ENCODE measurements around the gene PA2G4.
"Not testable (repeated sequence)": the region's sequence is repeated elsewhere in the genome, so short reads cannot be mapped to it uniquely, and the experiment has no call there.

The PA2G4 gene

DNA sequence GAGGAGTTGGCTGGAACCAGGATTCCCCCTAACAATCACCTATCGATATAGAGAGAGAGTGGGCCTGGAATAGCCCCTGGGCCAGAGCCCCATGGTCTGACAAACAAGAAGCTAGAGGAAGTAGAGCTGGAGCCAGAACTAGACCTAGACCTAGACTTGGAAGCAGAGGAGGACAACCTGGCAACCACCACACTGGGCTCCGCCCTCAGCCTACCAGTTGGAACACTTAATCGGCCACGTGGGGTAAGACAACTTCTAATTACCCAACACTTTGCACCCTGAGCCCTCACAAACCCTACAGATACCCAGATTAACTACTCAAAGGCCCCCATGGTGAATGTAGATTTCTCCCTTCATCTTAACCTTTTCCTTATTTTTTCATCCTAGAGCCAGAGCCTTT, 4.6 kb upstream of the PA2G4 start:
- in situ Hi-C loops (cut with MboI; ENCODE audit: low sequenced_read_pairs) = no loop called here

DNA sequence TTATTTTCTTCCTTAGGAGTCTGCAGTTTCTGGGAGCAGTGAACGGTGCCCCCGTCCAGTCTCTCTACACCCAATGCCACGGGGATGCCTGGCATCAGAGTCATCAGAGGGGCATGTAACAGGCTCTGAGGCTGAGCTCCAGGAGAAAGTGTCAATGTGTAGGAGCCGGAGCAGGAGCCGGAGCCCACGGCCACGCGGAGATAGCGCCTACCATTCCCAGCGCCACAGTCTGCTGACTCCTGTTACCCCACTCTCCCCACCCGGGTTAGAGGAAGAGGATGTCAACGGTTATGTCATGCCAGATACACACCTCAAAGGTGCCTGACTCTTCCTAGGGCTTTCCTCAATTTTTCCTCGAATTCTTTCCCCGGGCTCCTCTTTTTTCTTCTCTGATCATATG, 3.3 kb upstream of the PA2G4 start:
- in situ Hi-C loops (cut with MboI; ENCODE audit: low sequenced_read_pairs) = no loop called here

DNA sequence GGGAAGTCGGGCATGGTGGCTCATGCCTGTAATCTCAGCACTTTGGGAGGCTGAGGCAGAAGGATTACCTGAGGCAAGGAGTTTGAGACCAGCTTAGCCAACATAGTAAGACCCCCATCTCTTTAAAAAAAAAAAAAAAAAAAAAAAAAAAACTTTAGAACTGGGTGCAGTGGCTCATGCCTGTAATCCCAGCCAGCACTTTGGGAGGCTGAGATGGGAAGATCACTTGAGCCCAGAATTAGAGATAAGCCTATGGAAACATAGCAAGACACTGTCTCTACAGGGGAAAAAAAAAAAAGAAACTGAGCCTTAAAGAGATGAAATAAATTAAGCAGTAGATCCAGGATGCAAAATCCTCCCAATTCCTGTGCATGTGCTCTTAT, 1.7 kb upstream of the PA2G4 start:
- in situ Hi-C loops (cut with MboI; ENCODE audit: low sequenced_read_pairs) = no loop called here

DNA sequence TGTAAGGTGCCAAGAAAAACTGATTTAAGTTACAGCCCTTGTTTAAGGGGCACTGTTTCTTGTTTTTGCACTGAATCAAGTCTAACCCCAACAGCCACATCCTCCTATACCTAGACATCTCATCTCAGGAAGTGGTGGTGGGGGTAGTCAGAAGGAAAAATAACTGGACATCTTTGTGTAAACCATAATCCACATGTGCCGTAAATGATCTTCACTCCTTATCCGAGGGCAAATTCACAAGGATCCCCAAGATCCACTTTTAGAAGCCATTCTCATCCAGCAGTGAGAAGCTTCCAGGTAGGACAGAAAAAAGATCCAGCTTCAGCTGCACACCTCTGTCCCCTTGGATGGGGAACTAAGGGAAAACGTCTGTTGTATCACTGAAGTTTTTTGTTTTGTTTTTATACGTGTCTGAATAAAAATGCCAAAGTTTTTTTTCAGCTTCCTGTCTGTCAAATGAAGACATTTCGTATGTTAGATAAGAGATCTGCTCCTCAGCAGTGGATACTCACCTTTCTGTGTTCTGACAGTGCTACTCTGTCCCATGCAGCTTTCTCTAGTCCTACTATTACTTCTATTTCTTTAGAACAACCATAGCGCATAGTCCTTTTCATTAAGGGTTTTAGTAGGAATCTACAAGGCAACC, 1.2 kb upstream of the PA2G4 start:
- in situ Hi-C loops (cut with MboI; ENCODE audit: low sequenced_read_pairs) = no loop called here

DNA sequence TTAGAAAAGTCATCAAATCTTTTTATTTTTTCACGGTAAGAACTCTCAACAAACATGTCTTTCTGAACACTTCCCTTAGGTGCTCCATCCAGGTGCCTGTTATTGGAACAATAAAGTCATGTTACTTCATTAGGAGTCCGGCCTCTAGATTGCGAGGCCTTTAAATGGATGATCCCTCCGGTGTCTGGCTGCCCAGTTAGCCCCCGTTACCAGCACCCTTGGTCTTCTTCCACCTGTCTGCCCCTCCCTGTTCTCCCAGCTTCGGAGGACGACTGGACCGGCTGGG, 593 bp upstream of the PA2G4 start:
- in situ Hi-C loops (cut with MboI; ENCODE audit: low sequenced_read_pairs) = no loop called here

DNA sequence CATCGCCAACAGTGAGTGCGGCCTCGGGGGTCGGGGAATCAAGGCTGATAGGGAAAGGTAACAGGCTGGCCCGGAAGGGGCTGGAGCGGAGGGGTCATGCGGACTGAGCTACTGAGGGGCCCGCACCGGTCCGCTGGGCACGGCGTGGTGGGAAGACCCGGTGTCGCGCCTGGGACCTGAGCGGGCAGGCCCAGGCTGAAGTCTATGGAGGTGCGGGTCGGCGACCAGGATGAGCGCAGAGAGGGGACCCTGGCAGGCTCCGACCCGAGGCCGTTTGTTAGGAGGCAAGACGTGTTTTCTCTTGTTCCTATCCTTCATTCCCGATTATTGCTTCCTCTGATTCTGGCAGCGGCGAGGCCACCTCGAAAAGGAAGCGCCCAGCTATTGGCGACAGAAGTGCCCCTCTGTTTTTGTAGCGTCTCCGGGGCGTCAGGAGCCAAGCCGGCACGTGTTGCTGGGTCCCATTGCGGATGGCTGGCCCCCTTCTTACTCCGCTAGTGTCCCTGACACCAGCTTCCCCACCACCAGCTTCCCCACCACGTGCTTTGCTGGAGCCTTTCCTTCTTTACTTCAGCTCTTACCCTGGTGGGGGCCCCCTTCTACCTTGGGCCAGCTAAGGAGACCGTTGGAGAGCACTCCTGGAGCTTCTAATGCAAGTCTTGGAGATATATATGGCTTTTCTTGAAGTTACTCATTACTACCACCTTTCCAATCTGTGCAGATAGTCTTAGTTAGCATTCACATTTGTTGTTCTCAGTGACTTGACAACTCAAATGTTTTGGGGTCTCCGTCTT, 653 bp downstream of the PA2G4 start:
- in situ Hi-C loops (cut with MboI; ENCODE audit: low sequenced_read_pairs) = no loop called here

DNA sequence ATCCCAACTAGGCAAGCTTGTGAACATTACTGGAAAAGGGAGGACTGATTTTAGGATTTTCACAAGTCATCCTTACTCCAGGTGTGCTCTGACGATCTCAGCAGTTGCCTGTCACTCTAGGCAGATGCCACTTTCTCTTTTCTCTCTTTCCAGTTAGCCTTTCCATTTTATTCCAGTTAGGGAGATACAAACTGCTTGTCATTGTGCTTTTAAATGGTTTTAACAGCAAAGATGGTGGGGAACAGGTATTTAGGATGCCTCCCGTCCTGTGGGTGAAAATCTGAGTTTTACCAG, 1.2 kb downstream of the PA2G4 start:
- in situ Hi-C loops (cut with MboI; ENCODE audit: low sequenced_read_pairs) = no loop called here

DNA sequence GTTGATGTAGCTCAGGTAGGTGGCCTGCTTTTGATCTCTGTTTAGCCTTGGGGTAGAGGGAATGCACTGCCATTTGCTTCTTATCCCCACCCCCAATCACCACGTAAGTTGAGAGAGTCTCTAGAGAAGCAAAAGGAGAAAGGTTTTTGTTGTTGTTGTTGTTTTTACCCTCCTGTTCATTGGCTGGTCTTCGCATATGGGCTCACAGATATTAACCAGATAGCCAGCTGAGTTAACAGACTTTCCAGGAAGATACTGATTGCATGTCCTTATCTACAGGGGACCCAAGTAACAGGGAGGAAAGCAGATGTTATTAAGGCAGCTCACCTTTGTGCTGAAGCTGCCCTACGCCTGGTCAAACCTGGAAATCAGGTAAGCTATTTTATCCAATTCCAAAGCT, 2.9 kb downstream of the PA2G4 start:
- in situ Hi-C loops (cut with MboI; ENCODE audit: low sequenced_read_pairs) = no loop called here

DNA sequence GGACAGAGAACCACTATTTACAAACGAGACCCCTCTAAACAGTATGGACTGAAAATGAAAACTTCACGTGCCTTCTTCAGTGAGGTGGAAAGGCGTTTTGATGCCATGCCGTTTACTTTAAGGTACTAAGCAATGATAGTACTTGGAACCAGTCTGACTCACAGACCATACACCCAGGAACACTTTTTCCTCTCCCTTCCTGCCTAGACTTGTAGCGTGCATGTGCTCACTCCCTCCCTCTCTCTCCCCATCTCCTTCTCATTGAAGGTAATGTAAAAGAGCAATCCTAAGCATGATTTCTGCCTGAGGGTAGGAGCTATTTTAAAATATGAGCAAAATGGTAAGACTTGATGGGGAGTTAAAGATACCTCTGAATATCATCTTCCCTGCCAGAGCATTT, 6.2 kb downstream of the PA2G4 start:
- in situ Hi-C loops (cut with MboI; ENCODE audit: low sequenced_read_pairs) = no loop called here

DNA sequence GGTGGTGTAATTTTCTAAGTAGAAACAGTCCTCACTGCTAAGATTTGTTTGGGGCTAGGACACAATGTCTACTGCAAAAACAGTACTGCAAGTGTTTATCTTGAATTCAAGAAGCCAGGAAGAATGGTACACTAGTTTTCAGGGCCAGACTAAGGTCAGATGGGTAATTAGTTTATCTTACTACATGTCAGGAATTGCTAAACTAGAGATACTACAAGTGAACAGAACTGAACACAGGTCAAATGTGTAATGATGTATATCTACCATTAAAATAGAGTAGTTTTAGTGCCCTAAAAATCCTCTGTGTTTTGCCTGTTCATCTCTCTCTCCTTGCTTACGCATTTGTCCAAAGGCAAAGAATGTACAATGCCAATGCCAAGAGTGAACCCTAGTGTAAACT, 9.7 kb downstream of the PA2G4 start:
- in situ Hi-C loops (cut with MboI; ENCODE audit: low sequenced_read_pairs) = no loop called here

DNA sequence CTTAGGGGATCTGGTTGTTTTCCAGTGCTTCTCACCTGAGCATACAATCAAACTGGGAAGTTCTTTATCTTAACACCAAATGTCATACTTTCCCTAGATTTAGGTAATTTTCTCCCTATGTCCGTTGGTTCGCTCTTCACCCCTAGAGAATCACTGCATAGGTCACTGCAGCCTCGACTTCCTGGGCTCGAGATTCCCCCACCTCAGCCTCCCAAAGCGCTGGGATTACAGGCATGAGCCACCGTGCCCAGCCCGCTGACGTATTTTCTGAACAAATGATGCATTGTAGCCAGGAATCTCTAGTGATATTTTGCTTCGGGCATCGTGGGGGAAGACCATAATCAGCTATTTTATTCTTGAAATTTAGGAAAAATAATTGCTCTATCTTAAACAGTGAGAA, 11.0 kb downstream of the PA2G4 start:
- in situ Hi-C loops (cut with MboI; ENCODE audit: low sequenced_read_pairs) = no loop called here

DNA sequence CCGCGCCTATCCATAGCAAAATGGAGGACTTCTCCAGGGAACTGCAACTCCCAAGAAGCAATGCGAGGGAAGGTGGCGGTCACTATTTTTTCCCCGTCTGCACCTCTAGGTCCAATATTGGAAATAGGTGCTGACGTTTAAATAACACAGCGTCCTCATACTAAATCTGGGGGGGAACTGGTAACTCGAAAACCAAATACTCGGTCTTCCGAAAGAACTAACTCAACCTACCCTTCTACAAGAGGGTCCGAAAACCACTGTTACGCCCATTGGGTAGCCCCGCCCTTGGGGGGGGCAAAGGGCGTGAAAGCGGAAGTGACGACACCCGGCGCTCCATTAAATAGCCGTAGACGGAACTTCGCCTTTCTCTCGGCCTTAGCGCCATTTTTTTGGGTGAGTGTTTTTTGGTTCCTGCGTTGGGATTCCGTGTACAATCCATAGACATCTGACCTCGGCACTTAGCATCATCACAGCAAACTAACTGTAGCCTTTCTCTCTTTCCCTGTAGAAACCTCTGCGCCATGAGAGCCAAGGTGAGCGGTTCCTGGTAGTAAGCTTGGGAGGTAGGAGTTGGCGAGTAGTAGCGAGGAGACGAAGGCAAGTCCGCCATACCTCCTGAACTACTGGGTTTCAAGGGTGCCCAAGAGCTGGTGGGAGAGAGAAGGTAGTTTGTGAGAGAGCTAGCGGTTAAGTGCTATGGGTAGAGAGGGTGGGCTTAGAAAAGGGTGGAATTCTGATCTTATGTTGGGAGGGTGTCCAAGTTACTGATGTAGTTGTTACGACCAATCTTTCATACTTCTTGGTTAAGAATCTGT, 12.1 kb downstream of the PA2G4 start, which contains the start of gene RPL41:
RPL41 (plus strand) TSS at position 367 of the 815 bp plus-strand sequence.
- in situ Hi-C loops (cut with MboI; ENCODE audit: low sequenced_read_pairs) = no loop called here

DNA sequence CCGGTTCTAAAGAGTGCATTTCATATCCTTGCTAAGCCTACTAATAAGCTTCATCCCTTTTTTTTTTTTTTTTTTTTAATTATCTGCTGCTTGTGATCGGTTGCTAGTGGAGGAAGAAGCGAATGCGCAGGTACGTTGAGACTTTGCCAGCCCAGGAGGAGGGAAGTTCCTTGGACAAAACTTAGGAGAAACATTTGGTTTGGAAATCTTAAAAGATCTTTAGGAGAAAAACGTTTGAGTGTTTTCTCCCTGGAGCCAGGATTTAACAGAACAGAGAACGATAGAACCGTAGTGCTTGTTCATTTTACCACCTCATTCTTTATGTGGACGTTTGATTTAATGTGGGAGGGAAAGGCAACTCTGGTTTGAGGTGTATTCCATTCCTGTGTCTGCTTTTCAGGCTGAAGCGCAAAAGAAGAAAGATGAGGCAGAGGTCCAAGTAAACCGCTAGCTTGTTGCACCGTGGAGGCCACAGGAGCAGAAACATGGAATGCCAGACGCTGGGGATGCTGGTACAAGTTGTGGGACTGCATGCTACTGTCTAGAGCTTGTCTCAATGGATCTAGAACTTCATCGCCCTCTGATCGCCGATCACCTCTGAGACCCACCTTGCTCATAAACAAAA, 12.8 kb downstream of the PA2G4 start:
- in situ Hi-C loops (cut with MboI; ENCODE audit: low sequenced_read_pairs) = not testable (repeated sequence)

DNA sequence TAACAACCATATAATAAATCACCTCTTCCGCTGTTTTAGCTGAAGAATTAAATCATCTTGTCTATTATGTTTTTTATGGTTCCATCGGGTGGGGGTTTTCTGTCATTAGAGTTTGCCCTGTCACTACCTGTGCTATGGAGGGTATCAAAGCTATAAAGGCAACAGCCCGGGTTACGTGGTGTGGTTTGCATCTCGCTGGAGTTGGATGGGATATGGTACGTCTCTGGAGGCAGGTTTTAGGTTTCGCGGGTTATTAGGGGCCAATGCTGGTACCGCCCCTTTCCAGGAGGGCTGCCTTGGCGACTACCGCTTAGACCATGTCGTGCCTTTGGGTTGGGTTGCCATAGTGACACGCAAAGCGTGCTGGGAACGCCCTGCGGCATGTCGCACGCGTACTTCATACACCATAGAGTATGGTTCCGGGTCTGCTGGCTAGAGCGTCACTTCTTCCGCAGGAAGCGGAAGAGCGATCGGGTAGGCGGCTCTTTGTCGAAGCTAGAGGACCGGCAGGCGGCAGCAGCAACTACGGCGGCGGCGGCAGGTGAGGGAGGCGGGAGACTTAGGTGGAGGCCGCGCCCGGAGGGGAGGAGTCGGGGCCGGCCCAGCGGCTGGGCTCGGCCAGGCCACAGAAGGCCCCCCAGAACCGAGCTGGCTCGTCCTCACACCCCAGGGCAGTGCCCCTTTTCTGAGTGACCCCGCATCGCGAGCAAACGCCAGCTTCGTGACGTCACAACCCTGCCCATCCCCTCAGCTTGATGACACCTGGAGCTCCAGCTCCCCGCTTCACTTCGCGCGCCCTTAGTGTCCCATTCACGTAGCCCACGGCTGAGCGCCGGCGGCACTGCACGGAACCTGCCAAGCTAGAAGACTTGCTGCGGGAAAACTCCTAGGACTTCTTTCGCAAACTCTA, 13.7 kb downstream of the PA2G4 start, which contains the start of gene ZC3H10:
ZC3H10 (plus strand) TSS at position 489 of the 910 bp plus-strand sequence. CDS start 2,297 bp downstream, outside the sequence.
- in situ Hi-C loops (cut with MboI; ENCODE audit: low sequenced_read_pairs) = no loop called here

DNA sequence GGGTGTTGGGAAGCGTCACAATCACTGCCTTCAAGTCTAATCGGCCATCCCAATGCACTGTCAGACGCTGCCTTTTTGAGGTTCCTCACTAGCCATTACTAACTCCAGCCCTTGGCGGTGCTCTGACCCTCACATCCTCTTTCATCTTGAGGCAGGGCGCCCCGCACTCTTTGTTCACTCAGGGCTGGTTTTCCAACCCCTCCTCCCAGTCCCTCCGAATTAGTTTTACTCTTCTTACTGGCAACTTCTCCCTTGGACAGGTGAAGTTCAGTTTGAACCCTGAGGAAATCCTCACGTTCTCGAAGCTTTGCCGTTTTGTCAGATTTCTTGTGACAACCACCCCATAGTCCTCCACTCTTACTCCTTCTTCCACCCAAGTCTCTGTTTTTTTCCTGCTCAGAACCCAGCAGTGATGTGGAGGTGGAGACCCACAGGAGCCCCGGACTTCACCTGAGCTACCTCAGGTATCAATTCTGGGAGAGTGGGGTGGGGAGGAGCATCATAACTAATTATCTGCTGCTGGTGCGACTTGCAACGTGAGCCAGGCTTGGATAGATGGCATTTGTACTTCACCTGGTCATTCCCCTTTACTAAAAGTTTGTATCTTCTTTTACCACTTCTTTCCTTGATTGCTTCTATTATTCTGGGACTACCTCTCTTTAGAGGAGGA, 14.5 kb downstream of the PA2G4 start:
- in situ Hi-C loops (cut with MboI; ENCODE audit: low sequenced_read_pairs) = no loop called here

DNA sequence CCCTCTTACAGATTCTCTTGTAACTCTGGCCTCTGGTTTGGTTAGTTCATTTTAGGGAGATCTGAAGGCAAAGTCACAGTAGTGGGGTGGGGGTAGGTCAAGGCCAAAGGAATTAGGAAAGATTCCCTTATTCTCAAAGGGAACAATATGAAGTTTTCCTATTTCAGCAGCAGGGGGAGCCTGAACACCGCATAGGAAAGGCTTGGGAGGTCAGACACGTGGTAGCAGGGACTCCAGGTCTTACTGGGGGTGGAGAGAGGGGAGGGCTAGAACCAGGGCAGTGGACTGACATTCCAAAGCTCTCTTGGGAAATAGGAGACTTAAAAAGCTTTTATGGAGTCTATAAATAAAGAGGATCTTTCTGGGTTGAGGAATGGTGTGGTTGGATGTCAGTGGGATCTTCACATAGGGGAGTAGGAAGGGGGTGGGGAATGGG, 15.0 kb downstream of the PA2G4 start:
- in situ Hi-C loops (cut with MboI; ENCODE audit: low sequenced_read_pairs) = no loop called here

DNA sequence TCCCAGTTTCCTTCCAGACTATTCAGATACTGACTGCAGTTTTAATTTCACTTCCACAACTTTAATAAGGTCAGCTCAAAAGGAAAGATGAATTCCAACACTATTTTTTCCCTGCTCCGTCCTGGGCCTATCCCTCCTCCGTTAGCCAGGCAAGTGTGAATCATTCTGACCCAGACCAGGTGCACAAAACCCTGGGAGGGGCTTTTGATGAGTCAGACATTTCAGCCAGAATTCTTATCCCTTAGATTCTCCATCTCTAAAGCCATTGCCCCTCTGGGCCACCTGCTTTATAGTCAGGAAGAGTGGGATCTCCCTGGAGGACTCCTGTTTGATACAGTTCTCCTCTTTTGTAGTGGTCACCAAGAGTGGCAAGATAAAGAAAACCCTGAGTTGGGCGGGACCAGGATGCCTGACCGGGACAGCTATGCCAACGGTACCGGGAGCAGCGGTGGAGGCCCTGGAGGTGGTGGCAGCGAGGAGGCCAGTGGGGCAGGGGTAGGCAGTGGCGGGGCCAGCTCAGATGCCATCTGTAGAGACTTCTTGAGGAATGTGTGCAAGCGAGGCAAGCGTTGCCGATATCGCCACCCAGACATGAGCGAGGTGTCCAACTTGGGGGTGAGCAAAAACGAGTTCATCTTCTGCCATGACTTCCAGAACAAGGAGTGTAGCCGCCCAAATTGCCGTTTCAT, 15.9 kb downstream of the PA2G4 start:
- in situ Hi-C loops (cut with MboI; ENCODE audit: low sequenced_read_pairs) = no loop called here

DNA sequence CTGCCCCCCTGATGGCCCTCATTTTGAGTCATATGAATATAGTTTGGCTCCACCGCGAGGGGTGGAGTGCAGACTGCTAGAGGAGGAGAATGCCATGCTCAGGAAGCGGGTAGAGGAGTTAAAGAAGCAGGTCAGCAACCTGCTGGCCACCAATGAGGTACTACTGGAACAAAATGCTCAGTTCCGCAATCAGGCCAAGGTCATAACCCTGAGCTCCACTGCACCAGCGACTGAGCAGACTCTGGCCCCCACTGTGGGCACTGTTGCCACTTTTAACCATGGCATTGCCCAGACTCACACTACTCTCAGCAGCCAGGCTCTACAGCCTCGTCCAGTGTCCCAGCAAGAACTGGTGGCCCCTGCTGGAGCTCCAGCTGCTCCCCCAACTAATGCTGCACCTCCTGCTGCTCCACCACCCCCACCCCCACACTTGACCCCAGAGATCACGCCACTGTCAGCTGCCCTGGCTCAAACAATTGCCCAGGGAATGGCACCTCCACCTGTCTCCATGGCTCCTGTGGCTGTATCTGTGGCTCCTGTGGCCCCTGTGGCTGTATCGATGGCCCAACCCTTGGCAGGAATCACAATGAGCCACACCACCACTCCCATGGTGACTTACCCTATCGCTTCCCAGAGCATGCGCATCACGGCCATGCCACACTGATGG, 17.0 kb downstream of the PA2G4 start:
- in situ Hi-C loops (cut with MboI; ENCODE audit: low sequenced_read_pairs) = no loop called here

DNA sequence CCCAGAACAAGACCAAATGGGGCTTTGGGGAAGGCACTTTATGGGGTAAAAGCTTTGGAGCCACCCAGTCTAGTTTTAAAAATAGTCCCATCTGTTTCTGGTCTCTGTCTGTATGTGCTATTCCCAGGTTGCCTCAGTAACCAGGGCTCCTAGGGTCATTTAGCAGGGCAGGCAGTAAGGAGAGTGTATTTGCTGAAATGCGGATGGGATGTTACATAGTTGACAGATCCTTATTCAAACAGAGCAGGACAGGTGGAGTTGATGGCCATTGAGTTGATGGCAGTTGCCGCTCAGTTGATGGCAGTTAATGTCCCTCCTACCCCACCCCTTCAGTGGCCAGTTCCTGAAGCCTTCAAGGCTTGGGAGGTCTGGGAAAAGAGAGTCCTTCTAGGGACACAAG, 18.3 kb downstream of the PA2G4 start:
- in situ Hi-C loops (cut with MboI; ENCODE audit: low sequenced_read_pairs) = no loop called here
